Ureter (tissue), 1 donor: ENCODE data around the gene PRMT6. TPM values are rescaled to one million over a fixed set of nuclear protein-coding genes. Genes with fewer than 3 reads are reported as not detected.
"Not testable (repeated sequence)": the region's sequence is repeated elsewhere in the genome, so short reads cannot be mapped to it uniquely, and the experiment has no call there.

Experiments used
- DNase-seq: peaks from one replicate; pipeline ENCODE4 v3.0.0-alpha.2; 2020; ENCODE audit warnings: low spot score
- total RNA-seq: library from RNA; stranded (reverse); gene quantifications from one replicate; pipeline ENCODE4 v1.2.4, GENCODE V29; 2023
- donor health status: DM: yes; HTN: yes; CAD: no.

PRMT6 gene
- total RNA-seq, 1 donor from 2014 or later: 22.2 TPM

- DNase-seq: not testable (repeated sequence)
These were observed 36.9 kb downstream of the PRMT6 start for GRCh38 chr1:107093395-107093794.

- no peak for DNase-seq
These were observed 39.2 kb downstream of the PRMT6 start for GRCh38 chr1:107095647-107096046.

- no peak for DNase-seq
These were observed 40.2 kb downstream of the PRMT6 start for GRCh38 chr1:107096690-107097089.

GRCh38 chr1:107098961-107099360 lies 42.5 kb downstream of the PRMT6 start:
- no peak for DNase-seq

GRCh38 chr1:107100331-107100984 lies 44.0 kb downstream of the PRMT6 start:
- no peak for DNase-seq

- no peak for DNase-seq
These were observed 49.4 kb downstream of the PRMT6 start for GRCh38 chr1:107105914-107106313.

Other genes with a start within 250 kb of the PRMT6 start
- gene NTNG1, start 84.4 kb downstream of the PRMT6 start, total RNA-seq: 9.9 TPM